ENCODE measurements around the gene ARSI.

Gene ARSI

DNA sequence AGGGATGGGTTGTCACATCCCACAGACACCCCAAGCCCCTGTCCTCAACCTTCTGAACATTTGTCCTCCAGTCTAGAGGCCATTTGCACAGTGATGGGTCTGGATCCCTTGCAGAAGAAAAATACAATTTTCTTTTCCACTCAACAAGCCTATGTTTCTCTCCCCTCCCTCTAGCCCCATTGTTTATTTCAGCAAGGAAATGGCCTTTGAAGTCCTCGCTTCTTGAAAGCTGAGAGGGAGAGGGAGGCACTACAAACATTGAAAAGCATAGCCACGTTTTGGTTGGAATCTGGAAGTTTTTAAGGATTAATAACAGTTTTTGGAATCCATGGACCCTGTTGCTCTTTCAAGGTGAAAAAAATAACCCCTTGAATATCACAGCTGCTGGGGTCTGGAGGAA lies 24.0 kb upstream of the ARSI start:
- no peak for DNase-seq (ENCODE audit: low read depth)

DNA sequence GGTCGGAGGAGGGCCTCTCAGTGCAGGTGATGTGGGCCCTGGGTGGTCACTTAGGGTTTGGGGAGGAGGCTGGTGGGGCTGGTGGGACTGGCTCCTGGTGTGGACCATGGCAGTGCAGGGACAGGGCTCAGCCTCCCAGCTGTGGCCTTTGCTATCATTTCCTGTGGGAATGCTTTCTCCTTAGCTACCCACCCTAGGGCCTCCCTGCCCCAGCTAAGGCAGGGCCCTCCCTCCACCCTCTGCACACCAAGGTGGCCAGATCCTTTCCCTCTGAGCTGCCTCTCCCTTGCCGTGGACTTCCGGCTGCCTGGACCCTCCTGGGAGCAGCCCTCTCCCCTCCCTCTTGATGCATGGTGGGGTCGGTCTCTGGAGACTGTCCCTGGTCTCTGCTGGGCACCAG lies 22.7 kb upstream of the ARSI start:
- no peak for DNase-seq (ENCODE audit: low read depth)

DNA sequence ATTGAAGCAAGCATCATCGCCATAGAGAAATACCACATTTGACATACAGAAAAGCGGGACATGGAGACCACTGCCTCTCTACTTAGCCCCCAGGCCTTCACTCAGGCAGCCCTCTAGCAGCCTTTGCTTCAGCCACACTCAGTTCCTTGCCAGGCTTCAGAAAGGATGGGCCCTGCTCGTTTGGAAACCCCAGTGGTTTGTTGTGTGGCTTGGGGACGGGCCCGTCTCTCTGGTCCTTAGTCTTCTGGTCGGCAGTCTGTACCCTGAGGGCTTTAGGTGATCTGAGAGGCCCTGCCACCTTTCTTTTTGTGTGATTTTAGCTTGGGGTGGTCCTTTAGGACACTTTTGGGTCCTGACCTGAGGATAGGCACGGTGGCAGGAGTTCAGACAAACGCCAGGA lies 21.1 kb upstream of the ARSI start:
- no peak for DNase-seq (ENCODE audit: low read depth)

DNA sequence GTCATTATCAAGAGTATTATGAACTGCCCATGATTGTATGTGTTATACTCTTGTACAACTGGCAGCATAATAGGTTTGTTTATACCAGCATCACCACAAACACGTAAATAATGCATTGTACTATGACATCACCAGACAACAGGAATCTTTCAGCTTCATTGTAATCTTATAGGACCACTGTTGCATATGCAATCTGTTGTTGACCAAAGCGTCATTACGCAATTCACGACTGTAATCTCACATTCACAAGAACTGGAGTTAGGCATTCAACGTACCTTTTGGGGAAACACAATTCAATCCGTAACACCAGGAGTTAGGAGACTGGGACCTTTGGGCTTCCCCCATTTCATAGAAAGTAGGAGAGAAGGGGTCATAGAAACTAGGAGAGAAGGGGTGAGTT lies 20.4 kb upstream of the ARSI start:
- no peak for DNase-seq (ENCODE audit: low read depth)

DNA sequence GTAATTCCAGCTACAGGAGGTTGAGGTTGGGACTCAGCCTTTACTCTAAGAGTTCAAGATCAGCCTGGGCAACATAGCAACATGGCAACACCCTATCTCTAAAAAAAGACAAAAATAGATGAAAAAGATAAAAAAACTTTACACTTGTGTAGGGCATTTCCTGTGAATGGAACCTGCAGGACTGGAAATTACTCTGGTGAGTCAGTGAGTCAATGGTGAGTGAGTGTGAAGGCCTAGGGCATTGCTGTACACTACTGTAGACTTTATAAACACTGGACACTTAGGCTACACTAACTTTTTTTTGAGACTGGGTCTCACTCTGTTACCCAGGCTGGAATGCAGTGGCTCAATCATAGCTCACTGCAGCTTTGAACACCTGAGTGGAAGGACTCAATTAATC lies 19.5 kb upstream of the ARSI start:
- no peak for DNase-seq (ENCODE audit: low read depth)

DNA sequence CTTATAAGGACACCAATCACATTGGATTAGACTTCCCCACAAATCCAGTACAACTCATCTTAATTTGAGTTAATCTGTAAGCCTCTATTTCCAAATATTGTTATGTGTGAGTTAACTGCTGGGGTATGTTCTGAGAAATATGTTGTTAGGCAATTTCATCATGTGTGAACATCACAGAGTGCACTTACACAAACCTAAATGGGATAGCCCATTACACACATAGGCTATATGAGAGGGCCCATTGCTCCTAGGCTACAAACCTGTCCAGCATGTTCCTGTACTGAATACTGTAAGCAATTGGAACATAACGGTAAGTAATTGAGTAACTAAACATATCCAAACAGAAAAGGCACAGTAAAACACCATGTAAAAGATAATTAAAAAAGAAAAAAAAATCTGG lies 19.1 kb upstream of the ARSI start:
- no peak for DNase-seq (ENCODE audit: low read depth)

DNA sequence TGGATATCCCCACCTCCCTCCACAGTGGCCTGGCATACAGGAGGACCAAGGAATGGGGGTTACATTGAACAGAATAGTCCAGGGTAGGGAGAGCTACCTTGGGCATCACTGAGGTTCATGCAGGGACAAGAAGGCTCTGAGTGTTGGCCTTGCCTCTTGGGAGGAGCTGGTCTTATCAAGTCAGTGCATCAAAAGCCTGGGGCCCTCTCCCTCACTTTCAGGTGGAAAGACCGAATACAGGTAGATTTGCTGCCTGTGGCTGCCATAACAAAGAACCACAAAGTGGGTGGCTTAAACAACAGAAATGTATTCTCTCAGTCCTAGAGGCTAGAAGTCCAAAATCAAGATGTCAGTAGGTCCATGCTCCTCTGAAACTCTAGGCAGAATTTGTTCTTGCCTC lies 18.5 kb upstream of the ARSI start:
- no peak for DNase-seq (ENCODE audit: low read depth)

DNA sequence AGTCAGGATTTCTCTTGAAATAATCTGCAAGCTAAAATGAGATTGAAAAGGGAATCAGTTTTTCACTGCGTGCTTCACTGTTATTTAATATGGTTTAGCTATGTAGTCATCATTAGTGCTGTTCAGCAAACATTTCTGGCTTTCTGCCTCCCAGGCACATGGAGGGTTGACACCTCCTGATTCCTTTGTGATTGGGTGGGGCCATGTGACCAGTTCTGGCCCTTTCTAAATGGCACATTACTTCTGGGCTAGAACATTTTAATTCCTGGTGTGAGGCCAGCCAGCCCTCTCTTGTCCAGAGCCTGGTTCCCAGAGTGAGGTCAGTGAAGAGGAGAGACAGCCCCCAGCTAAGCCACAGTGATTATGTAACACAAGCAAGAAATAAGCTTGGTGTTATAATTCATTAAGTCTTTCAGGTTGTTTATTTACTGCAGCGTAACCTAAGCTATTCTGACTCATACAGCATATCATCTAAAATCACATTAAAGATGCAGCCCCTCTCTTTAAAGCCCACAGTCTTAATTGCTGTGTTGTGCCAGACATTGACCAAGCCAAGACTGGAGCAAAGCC lies 17.4 kb upstream of the ARSI start:
- DNase-seq (ENCODE audit: low read depth) = no peak

DNA sequence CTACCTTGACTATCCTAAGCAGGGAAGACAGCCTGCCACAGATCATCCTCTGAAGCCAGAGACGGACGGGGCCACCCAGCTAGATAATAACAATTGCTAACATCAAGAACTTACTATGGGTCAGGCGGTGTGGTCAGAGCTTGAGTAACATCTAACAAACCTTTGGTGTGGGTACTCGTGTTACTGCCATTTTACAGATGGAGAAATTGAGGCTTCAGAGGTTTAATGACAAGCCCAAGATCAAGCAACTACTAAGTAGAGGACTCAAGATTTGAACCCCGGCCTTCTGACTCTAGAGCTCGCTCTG lies 16.7 kb upstream of the ARSI start:
- no peak for DNase-seq (ENCODE audit: low read depth)

DNA sequence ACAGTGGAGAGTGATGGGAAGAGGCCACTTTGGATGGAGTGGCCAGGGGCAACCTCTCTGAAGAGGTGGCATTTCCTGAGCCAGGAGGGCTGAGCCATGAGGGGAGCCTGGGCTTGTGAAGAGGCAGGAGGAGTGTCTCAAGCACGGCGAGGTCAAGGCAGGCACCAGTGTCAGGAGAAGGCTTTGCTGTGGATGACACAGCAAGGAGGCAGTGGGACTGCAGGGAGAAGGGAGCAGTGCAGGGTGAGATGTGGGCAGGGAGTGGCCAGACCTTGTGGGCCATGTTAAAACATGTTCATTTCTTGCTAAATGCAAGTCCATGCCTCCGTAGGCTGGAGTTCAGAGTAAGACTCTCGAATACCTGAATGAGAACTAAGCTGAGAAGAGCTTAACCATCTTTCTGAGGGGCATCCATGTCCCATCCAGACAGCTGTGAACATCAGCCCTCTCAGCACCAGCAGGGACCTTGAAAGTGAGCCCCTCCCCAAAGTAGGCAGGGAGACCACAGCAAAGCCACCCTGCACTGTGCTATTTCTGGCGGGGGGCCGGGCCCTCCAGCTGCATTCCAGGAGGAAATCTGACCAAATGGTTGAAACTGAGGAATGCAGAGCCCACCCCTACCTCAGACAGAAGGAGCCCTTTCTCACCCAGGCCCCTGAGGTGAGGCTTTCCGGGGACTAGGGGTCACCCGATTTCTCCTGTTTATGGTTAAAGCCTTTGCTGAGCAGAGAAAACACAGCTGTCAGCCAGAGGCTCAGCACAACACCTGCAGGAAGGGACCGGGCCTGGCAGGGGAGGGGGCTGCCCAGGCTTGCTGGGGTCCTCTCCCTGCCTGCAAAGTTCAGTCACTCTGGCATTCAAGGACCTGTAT lies 16.1 kb upstream of the ARSI start:
- no peak for DNase-seq (ENCODE audit: low read depth)

DNA sequence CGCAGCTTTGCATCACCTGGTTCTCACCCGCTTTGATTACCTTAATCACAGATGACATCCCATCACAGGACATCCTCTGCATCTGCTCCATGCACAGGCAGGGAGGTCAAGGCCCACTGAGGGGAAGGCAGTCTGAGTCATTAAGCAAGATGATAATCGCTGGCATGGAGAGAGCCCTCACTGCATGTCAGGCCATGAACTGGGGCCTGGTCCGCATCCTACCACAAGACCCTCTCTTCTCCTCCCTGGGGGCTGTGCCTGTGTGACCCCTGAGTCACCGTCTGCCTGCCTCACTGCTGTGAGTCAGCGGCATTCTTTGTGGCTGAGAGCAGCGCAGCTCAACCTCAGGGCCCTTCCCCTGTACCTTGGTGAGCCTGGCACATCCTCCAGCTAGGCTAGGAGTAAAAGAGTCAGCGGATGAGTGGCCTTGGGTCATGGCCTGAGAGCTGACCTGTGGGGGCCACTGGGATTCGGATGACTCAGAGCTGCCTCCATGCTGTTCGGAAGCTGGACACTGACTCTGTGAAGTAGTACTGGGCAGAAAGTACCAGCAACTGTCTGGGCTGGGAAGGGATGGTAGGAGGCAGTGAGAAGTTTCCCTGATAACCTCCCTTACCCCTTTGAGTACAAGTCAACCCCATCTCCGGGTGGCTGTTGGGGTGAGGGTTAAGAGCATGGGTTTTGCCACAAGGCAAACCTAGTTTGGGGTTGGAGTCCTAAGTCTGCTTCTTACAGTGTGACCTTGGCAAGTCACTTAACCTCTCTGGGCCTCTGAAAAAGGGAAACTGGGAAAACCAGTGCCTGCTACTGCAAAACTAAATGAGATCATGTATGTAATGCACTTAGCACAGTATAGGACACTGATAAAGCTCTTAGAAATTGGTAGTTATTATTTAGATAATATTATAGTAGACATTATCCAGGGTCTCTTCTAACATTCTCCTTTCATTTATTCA lies 14.6 kb upstream of the ARSI start:
- DNase-seq (ENCODE audit: low read depth) = no peak

DNA sequence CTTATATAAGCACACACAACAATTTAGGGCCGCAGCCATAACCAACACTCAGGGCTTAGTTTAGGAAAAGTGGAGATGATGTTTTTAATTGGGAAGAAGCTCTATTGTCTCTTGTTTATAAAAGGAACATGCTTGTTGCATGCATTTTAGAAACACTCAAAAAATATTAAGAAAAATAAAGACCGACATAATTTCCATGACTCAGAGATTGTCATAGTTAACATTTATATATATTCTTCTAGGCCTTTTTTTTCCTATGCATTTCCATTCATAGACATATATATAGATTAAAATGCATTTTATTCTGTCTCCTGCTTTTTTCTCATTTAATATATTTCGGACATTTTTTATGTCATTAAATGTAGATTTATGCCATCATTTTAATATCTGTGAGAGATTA lies 13.6 kb upstream of the ARSI start:
- DNase-seq (ENCODE audit: low read depth) = no peak

DNA sequence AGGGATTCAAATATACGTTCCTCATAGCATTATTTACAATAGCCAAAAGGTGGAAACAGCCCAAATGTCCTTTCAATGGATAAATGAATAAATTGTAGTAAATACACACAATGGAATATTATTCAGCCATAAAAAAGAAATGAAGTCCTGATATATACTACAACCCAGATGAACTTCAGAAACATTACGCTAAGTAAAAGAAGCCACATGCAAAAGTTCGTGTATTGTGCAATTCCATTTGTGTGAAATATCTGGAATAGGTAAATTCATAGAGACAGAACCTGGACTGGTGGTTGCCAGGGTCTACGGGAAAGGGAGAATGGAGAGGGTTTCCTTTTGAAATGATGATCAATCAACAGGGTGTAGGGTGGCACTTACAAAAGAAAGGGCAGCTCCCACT lies 12.5 kb upstream of the ARSI start:
- no peak for DNase-seq (ENCODE audit: low read depth)

DNA sequence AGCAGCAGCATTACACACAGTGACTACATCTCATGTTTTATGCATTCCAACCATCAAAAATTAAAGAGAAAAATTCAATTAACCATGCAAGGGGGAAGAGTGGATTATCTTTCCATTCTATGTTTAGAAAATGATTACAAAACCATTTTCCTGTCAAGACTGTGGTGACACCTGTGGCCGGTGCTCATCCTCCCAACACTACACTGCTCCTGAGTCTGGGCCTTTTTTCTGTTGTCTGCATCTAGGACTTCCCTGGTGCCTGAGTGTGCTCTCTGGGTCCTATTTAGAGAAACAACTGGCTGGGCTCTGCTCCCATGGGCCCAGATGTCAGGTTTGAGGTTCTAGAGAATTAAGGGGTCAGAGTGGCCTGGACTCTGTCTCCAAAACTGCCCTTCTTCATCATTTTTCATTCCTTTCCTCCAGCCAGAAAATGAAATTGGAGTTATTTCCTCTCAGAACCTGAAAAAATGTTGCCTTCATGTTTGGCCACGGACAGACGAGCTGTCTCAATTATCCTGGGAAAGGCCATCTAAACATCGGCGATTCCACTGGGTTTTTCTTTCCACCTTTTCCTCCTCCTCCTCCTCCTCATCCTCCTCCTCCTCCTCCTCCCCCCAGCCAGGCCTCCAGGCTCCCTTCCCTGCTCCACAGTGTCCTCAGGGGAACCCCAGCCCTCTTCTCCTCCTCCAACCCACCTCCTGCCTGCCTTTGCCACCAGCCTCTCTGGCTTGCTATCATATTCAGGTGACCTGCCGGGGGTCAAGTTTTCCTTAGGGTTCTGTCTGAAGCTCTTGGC lies 11.4 kb upstream of the ARSI start:
- DNase-seq (ENCODE audit: low read depth) = no peak

DNA sequence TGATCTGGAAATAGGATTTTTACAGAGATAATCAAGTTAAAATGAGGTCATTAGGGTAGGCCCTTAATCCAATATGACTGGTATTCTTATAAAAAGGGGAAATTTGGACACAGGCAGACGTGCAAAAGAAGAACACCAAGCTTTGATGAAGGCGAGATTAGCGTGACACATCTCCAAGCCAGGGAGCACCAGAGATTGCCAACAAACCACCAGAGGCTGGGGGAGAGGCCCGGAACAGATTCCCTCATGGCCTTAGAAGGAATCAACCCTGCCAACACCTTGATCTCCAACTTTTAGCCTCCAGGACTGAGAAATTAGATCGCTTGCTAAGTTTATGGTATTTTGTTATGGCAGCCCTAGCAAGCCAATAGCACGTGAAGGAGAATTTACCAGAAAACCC lies 10.8 kb upstream of the ARSI start:
- no peak for DNase-seq (ENCODE audit: low read depth)

DNA sequence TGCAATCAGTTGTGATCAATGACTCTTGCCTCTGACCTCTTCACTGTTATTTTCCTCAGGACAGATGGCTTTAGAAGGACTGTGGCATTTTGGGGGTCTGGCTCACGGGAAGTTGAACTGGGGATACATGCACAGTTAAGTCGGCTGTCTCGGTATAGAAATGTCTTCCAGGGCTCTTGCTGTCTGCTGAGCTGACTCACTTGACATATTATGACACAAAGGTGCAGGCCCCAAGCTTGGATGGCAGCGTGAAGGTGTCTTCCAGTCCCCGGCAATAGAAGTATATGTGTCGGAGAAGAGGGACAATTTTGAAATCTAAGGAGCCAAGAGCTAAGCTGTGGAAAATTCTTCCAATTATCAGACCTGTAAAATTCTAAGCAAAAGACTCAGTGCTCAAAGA lies 9.8 kb upstream of the ARSI start:
- DNase-seq (ENCODE audit: low read depth) = no peak

DNA sequence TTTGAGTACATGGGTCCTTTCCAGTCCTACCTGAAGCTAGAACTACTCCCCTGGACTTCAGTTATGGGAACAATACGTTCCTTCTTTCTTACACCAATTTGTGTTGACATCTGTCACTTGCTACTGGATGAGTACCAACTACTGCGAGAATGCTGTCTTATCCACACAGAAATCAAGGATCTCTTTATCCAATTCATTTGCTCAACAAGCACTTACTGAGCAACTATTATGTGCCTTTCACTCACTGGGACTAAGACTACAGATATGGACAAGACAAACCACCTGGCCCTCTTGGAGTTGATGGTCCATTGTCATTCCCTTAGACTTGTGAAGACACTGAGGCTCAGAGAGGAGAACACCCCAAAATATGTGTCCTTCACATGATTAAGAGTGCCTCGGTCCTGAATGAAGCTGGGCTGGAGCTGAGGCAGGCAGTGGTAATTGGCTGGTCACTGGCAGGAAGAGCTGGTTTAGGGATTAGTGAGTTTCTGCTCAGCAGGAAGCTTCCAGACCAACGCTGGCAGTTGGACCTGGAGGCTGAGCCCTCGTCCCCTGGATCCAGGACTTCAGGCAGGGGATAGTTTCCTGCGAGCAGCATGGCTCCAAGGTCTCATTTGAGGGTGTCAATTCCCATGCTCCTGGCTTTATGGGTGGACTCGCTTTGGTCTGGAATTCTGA lies 8.4 kb upstream of the ARSI start:
- DNase-seq (ENCODE audit: low read depth) = no peak

DNA sequence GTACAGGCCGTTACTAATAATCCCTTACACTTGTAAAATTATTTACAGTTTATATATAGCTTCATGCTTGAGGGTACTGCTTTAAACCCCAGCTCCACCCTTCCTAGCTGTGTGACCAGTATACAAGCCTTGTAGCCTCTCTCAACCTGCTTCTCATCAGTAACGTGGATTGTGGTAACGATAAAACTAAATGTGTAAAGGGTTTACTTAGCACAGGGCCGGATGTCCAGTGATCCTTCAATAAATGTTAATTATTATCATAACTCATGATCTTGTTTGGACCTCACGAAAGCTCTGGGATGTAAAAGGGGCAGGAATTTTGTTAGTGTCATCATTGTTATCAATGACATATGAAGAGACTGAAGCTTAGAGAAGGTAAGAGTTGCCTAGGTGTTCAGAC lies 7.5 kb upstream of the ARSI start:
- DNase-seq (ENCODE audit: low read depth) = no peak

DNA sequence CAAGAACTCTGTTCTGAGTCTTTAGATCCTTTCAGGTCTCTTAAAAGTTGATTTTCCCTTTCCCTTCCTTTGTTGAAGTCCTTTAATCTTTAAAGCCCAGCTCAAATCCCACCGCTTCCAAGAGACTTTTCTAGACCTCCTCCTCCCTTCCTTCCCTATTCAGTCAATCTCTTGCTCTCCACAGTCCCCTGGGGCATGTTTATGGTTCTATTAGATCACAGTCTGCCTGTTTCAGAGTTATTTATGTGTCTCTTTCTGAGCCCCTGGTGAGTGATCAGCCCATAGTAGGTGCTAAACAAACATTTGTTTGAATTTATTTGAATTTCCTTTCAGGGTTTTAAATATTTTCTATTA lies 7.2 kb upstream of the ARSI start:
- DNase-seq (ENCODE audit: low read depth) = no peak

DNA sequence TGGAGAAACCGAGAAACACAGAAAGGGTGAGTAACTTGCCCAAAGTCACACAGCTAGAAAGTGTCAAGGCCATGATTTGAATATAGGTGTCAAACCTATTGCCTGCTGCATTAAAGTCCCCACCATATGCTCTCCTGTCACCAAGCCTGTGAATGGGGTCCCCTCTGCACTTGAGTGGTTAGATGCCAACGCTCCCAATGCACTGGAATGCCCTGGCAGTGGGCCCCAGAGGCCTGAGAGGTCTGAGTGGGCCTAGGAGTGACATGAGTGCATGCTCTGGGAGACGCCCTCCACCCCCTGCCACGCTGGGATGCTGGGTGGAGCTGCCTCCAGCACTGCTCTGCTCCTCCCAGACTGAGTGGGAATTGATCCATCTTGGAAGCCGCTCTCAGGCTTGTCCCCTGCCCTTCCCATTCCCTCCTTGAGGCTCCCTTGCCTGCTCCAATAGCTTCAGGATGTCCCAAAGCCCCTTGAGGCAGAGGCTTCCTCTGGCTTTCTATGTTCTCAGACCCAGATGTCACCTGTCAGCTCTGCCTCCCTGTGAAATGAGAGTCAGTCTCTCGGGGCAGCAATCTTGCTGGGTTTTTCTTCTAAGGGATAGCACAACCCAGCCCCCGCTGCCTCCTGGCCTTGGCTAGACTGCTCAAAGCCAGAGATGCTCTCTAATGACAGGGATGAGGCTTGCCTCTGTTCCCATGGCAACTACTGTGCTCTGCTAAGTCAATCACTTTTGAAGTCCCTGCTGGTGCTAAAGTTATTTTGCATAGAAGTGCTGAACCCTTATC lies 6.6 kb upstream of the ARSI start:
- DNase-seq (ENCODE audit: low read depth) = no peak
